OCI-LY7 (cell line): Measurements from ENCODE around the gene SCRN2.

Experiments used
- CTCF ChIP-seq: fragments of 200-600 bp; sonication (generic); conservative IDR thresholded peaks from 2 replicates; pipeline ENCODE4 v1.5.1; 2014; ENCODE audit warnings: mild to moderate bottlenecking, antibody characterized with exemption, low read length, moderate library complexity, mixed read lengths
- EZH2phosphoT487 ChIP-seq: fragments of 200-600 bp; sonication (generic); IDR thresholded peaks from 2 replicates; pipeline ENCODE4 v1.6.1; 2018; ENCODE audit warnings: low read depth, borderline replicate concordance, mild to moderate bottlenecking, mixed run types, antibody characterized with exemption, low read length, moderate library complexity, mixed read lengths

- no peak for TF ChIP-seq CTCF
- TF ChIP-seq EZH2phosphoT487 = no peak
Measured at GRCh38 chr17:47806913-47807255, 34.2 kb downstream of the SCRN2 start.
